AG09309 (cell line): ENCODE measurements around the gene EPHA4.
"Not testable (repeated sequence)": the region's sequence is repeated elsewhere in the genome, so short reads cannot be mapped to it uniquely, and the experiment has no call there.

ENCODE experiments used
- DNase-seq: peaks from one replicate; pipeline ENCODE4 v3.0.0-alpha.2; 2010; ENCODE audit warnings: low read depth
- H3K4me3 ChIP-seq: 2 replicates; pipeline ENCODE4 v1.5.1; 2011; ENCODE audit warnings: mild to moderate bottlenecking, low read depth, low read length, moderate library complexity; ENCODE audit not compliant: control insufficient read depth
- CTCF ChIP-seq: IDR thresholded peaks from 2 replicates; pipeline ENCODE4 v1.5.1; 2011; ENCODE audit warnings: mild to moderate bottlenecking, low read depth, low read length, inconsistent platforms; ENCODE audit not compliant: insufficient read depth, control insufficient read depth; ENCODE audit errors: missing control alignments

The EPHA4 gene

GRCh38 chr2:221515864-221516263 lies 56.2 kb downstream of the EPHA4 start:
- TF ChIP-seq CTCF, result no peak
- no peak for DNase-seq
- H3K4me3 ChIP-seq, result no peak overlapping the region

GRCh38 chr2:221514305-221515040 lies 57.6 kb downstream of the EPHA4 start:
- DNase-seq, result no peak
- no peak for TF ChIP-seq CTCF
- no peak overlapping the region for H3K4me3 ChIP-seq

GRCh38 chr2:221513232-221513631 lies 58.9 kb downstream of the EPHA4 start:
- no peak for TF ChIP-seq CTCF
- DNase-seq, result no peak

GRCh38 chr2:221511325-221511724 lies 60.8 kb downstream of the EPHA4 start:
- not testable (repeated sequence) for DNase-seq

More at GRCh38 chr2:221513232-221513631, 58.9 kb downstream of the EPHA4 start:
- no peak overlapping the region for H3K4me3 ChIP-seq

GRCh38 chr2:221506469-221506868 lies 65.6 kb downstream of the EPHA4 start:
- DNase-seq, result no peak
- TF ChIP-seq CTCF, result no peak
- no peak overlapping the region for H3K4me3 ChIP-seq

More at GRCh38 chr2:221511325-221511724, 60.8 kb downstream of the EPHA4 start:
- not testable (repeated sequence) for H3K4me3 ChIP-seq

- no peak for TF ChIP-seq CTCF
Measured at GRCh38 chr2:221505605-221506004, 66.5 kb downstream of the EPHA4 start.

GRCh38 chr2:221504905-221505304 lies 67.2 kb downstream of the EPHA4 start:
- TF ChIP-seq CTCF, result no peak

More at GRCh38 chr2:221505605-221506004, 66.5 kb downstream of the EPHA4 start:
- H3K4me3 ChIP-seq, result no peak overlapping the region
- no peak for DNase-seq

More at GRCh38 chr2:221504905-221505304, 67.2 kb downstream of the EPHA4 start:
- DNase-seq, result no peak
- no peak overlapping the region for H3K4me3 ChIP-seq
